ENCODE measurements around the gene RIMS1. TPM values are rescaled to one million over a fixed set of nuclear protein-coding genes. Genes with fewer than 3 reads are reported as not detected.

RIMS1 gene
- total RNA-seq, 1 experiment from 2014 or later: 1.1 TPM

GRCh38 chr6:72182337-72183246, 296.2 kb downstream of the RIMS1 start (continued):
- peak; percentile 63; the same call in 1 of the 2 replicates for TF ChIP-seq TCF7 (CRISPR knock-in tag; IDR thresholded peaks at IDR 0.05; ENCODE audit: low read depth)
- TF ChIP-seq SOX15 (CRISPR knock-in tag; IDR thresholded peaks at IDR 0.05): no peak
- no peak for TF ChIP-seq RORB (CRISPR knock-in tag; IDR thresholded peaks at IDR 0.05)
- TF ChIP-seq NR3C1 (CRISPR knock-in tag; conservative IDR thresholded peaks at IDR 0.05; ENCODE audit: low read depth): no peak
- TF ChIP-seq NFE2L1 (CRISPR knock-in tag; IDR thresholded peaks at IDR 0.05): peak; percentile 91; the same call in 1 of the 2 replicates
- TF ChIP-seq JUN (CRISPR knock-in tag; IDR thresholded peaks at IDR 0.05): peak; percentile 91
- peak; percentile 65; the same call in 1 of the 2 replicates for TF ChIP-seq ZBTB21 (CRISPR knock-in tag; IDR thresholded peaks at IDR 0.05; ENCODE audit: borderline replicate concordance)
- no peak for TF ChIP-seq GABPB1 (CRISPR knock-in tag; IDR thresholded peaks at IDR 0.05)
- peak; percentile 77; the same call in 1 of the 2 replicates for TF ChIP-seq CREB1 (CRISPR knock-in tag; IDR thresholded peaks at IDR 0.05)
- TF ChIP-seq FOXK1 (CRISPR knock-in tag; IDR thresholded peaks at IDR 0.05): peak; percentile 53; the same call in 1 of the 2 replicates
- no peak; the same call in 1 of the 2 replicates for TF ChIP-seq HMGXB4 (CRISPR knock-in tag; IDR thresholded peaks at IDR 0.05)

GRCh38 chr6:72203983-72204382, 317.6 kb downstream of the RIMS1 start:
- POLR2A ChIA-PET: no interaction called here
- CTCF ChIA-PET: no interaction called here
- Mint-ChIP-seq H3K9me3 (no peaks in the 10 kb centered on the region), H3K27ac (no peak overlapping the region), H3K4me3 (no peak overlapping the region), H3K4me1 (peaks cover 13% of the 10 kb centered on the region), H3K27me3 (ENCODE audit: low read depth) (no peaks in the 10 kb centered on the region), H3K36me3 (no peaks in the 10 kb centered on the region)
- ATAC-seq (no peak), DNase-seq (ENCODE audit: low spot score) (no peak)
- no peak for TF ChIP-seq ZSCAN18 (CRISPR knock-in tag; IDR thresholded peaks at IDR 0.05)
- TF ChIP-seq ZNF512 (CRISPR knock-in tag; IDR thresholded peaks at IDR 0.05; ENCODE audit: borderline replicate concordance): no peak
- TF ChIP-seq GABPB1 (CRISPR knock-in tag; IDR thresholded peaks at IDR 0.05): no peak
- TF ChIP-seq USF1 (CRISPR knock-in tag; IDR thresholded peaks at IDR 0.05): no peak
- TF ChIP-seq E2F5 (CRISPR knock-in tag; IDR thresholded peaks at IDR 0.05): no peak
- no peak for TF ChIP-seq CREB1 (CRISPR knock-in tag; IDR thresholded peaks at IDR 0.05)
- no peak for TF ChIP-seq TEAD1 (CRISPR knock-in tag; IDR thresholded peaks at IDR 0.05)

GRCh38 chr6:72205500-72205899, 319.1 kb downstream of the RIMS1 start:
- DNase-seq (ENCODE audit: low spot score) (no peak), ATAC-seq (no peak)
- ChIA-PET POLR2A (interaction anchor here (0.7 kb wide), 1 partner anchor 236 kb away, joined by 3 read pairs; no protein-coding TSS in a partner anchor), CTCF (interaction anchor here (1.3 to 1.5 kb wide), 3 partner anchors 13 to 41 kb away, joined by 3 to 6 read pairs (median 3); no protein-coding TSS in a partner anchor)
- H3K27ac Mint-ChIP-seq: no peak overlapping the region
- H3K4me3 Mint-ChIP-seq: no peak overlapping the region
- H3K9me3 Mint-ChIP-seq: no peaks in the 10 kb centered on the region
- no peaks in the 10 kb centered on the region for H3K36me3 Mint-ChIP-seq
- peaks cover 18% of the 10 kb centered on the region for H3K4me1 Mint-ChIP-seq
- no peaks in the 10 kb centered on the region for H3K27me3 Mint-ChIP-seq (ENCODE audit: low read depth)
- TF ChIP-seq ATF3 (CRISPR knock-in tag; conservative IDR thresholded peaks at IDR 0.05): no peak
- no peak for TF ChIP-seq ZNF317 (CRISPR knock-in tag; IDR thresholded peaks at IDR 0.05; ENCODE audit: borderline replicate concordance, low read depth)
- TF ChIP-seq IRF2 (CRISPR knock-in tag; IDR thresholded peaks at IDR 0.05; ENCODE audit: borderline replicate concordance, low read depth): no peak
- no peak for TF ChIP-seq ZBTB21 (CRISPR knock-in tag; IDR thresholded peaks at IDR 0.05; ENCODE audit: borderline replicate concordance)
- TF ChIP-seq ZNF532 (CRISPR knock-in tag; IDR thresholded peaks at IDR 0.05; ENCODE audit: borderline replicate concordance): no peak

Data from WTC11 (cell line).